KMS-11 (cell line): ENCODE data around the gene MFSD12.

Experiments
- H2AFZ ChIP-seq: fragments of 200-600 bp; sonication (generic); 2 replicates; pipeline ENCODE4 v1.6.1; 2016; ENCODE audit warnings: antibody characterized with exemption, mixed run types, low read depth
- H3K27ac ChIP-seq: fragments of 200-600 bp; sonication (generic); 2 replicates; pipeline ENCODE4 v1.6.1; 2016; ENCODE audit warnings: mild to moderate bottlenecking, mixed run types
- H3K27me3 ChIP-seq: fragments of 200-600 bp; sonication (generic); 2 replicates; pipeline ENCODE4 v1.6.1; 2017; ENCODE audit warnings: mild to moderate bottlenecking, low read depth, mixed run types, moderate library complexity; ENCODE audit not compliant: insufficient read depth
- H3K36me3 ChIP-seq: fragments of 200-600 bp; sonication (generic); 2 replicates; pipeline ENCODE4 v1.6.1; 2017; ENCODE audit warnings: mild to moderate bottlenecking, mixed run types; ENCODE audit not compliant: insufficient read depth
- H3K4me1 ChIP-seq: fragments of 200-600 bp; sonication (generic); 2 replicates; pipeline ENCODE4 v1.6.1; 2016; ENCODE audit warnings: mild to moderate bottlenecking, low read depth, mixed run types; ENCODE audit not compliant: poor library complexity, severe bottlenecking
- H3K4me2 ChIP-seq: fragments of 200-600 bp; sonication (generic); 2 replicates; pipeline ENCODE4 v1.7.0; 2016; ENCODE audit warnings: mild to moderate bottlenecking, mixed run types
- H3K4me3 ChIP-seq: fragments of 200-600 bp; sonication (generic); IDR thresholded peaks from 2 replicates; pipeline ENCODE4 v1.6.1; 2017; ENCODE audit warnings: low read depth, low read length, mixed read lengths; ENCODE audit not compliant: insufficient read depth
- H3K79me2 ChIP-seq: fragments of 200-600 bp; sonication (generic); 2 replicates; pipeline ENCODE4 v1.6.1; 2016; ENCODE audit warnings: low read depth, mixed run types; ENCODE audit not compliant: insufficient read depth
- H3K9ac ChIP-seq: fragments of 200-600 bp; sonication (generic); 2 replicates; pipeline ENCODE4 v1.6.1; 2016; ENCODE audit warnings: mild to moderate bottlenecking, mixed run types
- H4K20me1 ChIP-seq: fragments of 200-600 bp; sonication (generic); 2 replicates; pipeline ENCODE4 v1.6.1; 2016; ENCODE audit warnings: mild to moderate bottlenecking, mixed run types; ENCODE audit not compliant: insufficient read depth
- TF ChIP-seq, protein P1 (sequence below): fragments of 200-600 bp; sonication (generic); conservative IDR thresholded peaks from 2 replicates; pipeline ENCODE4 v1.6.1; 2017; ENCODE audit warnings: low read depth, mild to moderate bottlenecking, antibody characterized with exemption, low read length, moderate library complexity, mixed read lengths

MFSD12 gene

GRCh38 chr19:3528080-3528479 is 29.3 kb downstream of the MFSD12 start:
- H3K27me3 ChIP-seq: no peaks in the 10 kb centered on the region
- H3K4me2 ChIP-seq: no peak overlapping the region
- no peaks in the 10 kb centered on the region for H3K36me3 ChIP-seq
- no peaks in the 10 kb centered on the region for H4K20me1 ChIP-seq
- H3K4me1 ChIP-seq: no peaks in the 10 kb centered on the region
- no peak overlapping the region for H3K9ac ChIP-seq
- no peak overlapping the region for H2AFZ ChIP-seq
- TF ChIP-seq, protein P1, sequence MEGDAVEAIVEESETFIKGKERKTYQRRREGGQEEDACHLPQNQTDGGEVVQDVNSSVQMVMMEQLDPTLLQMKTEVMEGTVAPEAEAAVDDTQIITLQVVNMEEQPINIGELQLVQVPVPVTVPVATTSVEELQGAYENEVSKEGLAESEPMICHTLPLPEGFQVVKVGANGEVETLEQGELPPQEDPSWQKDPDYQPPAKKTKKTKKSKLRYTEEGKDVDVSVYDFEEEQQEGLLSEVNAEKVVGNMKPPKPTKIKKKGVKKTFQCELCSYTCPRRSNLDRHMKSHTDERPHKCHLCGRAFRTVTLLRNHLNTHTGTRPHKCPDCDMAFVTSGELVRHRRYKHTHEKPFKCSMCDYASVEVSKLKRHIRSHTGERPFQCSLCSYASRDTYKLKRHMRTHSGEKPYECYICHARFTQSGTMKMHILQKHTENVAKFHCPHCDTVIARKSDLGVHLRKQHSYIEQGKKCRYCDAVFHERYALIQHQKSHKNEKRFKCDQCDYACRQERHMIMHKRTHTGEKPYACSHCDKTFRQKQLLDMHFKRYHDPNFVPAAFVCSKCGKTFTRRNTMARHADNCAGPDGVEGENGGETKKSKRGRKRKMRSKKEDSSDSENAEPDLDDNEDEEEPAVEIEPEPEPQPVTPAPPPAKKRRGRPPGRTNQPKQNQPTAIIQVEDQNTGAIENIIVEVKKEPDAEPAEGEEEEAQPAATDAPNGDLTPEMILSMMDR: no peak
- H3K4me3 ChIP-seq: no peak overlapping the region
- H3K27ac ChIP-seq: no peak overlapping the region
- H3K79me2 ChIP-seq: no peaks in the 10 kb centered on the region

DNA sequence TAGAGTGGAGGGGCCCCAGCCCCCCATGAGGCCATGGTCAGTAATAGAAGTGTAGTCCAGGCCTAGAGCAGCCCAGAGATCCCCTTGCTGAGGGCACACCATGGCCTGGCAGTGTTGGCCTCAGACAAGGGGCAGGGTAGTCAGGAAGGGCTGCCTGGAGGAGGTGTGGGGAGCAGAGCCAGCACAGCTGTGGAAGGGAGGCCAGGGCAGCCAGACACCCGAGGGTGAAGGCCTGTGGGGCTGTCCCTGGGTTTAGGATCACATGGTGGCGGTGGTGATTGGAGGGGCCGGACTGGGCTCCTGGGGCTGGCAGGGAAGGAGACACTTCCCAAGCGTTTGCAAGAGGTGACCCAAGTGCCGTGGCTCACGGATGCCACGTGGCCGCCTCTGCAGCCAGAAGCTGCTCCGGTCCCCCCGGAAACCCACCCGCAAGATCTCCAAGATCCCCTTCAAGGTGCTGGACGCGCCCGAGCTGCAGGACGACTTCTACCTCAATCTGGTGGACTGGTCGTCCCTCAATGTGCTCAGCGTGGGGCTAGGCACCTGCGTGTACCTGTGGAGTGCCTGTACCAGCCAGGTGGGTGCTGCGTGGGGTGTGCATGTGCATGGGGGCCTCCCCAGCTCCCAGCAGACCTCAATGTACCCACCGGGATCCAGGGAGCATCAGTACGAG is 30.0 kb downstream of the MFSD12 start:
- Histone ChIP-seq H3K4me1 (no peaks in the 10 kb centered on the region), H3K36me3 (no peaks in the 10 kb centered on the region), H3K27ac (no peak overlapping the region), H3K4me3 (no peak overlapping the region), H3K27me3 (no peaks in the 10 kb centered on the region), H4K20me1 (no peaks in the 10 kb centered on the region), H3K4me2 (no peak overlapping the region), H2AFZ (no peak overlapping the region), H3K9ac (no peak overlapping the region), H3K79me2 (no peaks in the 10 kb centered on the region)
- TF ChIP-seq, protein P1: no peak

DNA sequence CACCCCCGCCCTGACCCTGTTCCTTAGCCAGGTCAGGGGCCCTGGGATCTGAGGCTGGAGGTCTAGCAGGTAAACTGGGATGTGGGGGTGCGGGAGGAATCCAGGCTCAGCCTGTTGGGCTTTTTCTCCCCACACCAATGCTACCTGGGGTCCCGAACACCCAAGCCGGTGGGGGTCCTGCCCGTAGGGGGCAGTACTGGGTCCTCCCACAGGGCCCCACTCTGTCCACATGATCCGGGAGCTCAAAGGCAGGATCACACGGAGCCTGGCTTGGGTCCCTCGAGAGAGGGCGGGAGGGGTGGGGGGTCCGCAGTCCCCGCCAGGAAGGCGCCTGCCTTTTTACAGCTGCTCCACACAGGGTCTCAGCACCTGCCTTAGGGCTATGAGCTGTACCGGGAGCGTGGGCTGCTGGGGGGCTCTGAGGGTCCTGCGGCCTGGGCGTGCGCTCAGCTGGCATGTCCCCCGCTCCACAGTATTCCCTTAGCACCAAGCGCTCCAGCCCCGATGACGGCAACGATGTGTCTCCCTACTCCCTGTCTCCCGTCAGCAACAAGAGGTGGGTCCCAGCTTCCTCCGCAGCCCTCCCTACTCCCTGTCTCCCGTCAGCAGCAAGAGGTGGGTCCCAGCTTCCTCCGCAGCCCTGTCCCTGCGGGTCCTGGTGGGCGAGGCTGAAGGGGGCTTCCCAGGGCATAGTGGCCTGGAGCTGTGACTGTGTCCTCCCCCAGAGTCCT is 30.7 kb downstream of the MFSD12 start:
- no peak overlapping the region for H3K9ac ChIP-seq
- no peak overlapping the region for H3K4me3 ChIP-seq
- no peaks in the 10 kb centered on the region for H3K79me2 ChIP-seq
- H3K36me3 ChIP-seq: no peaks in the 10 kb centered on the region
- H3K27ac ChIP-seq: no peak overlapping the region
- no peak overlapping the region for H3K4me2 ChIP-seq
- no peaks in the 10 kb centered on the region for H3K4me1 ChIP-seq
- no peaks in the 10 kb centered on the region for H4K20me1 ChIP-seq
- no peaks in the 10 kb centered on the region for H3K27me3 ChIP-seq
- no peak overlapping the region for H2AFZ ChIP-seq
- TF ChIP-seq, protein P1: peak; percentile 32; the same call in 1 of the 2 replicates

- Histone ChIP-seq H3K4me2 (no peak overlapping the region), H3K36me3 (no peaks in the 10 kb centered on the region), H4K20me1 (no peaks in the 10 kb centered on the region)
Observed at GRCh38 chr19:3524904-3525451, 32.4 kb downstream of the MFSD12 start.

More at GRCh38 chr19:3524904-3525451, 32.4 kb downstream of the MFSD12 start:
- Histone ChIP-seq H3K4me1 (no peaks in the 10 kb centered on the region), H3K27ac (no peak overlapping the region), H2AFZ (no peak overlapping the region), H3K9ac (no peak overlapping the region), H3K79me2 (0 out of 2 replicates have a peak, but pooled peaks cover under 1% of the 10 kb centered on the region), H3K27me3 (no peaks in the 10 kb centered on the region), H3K4me3 (no peak overlapping the region)
- TF ChIP-seq, protein P1: no peak
